Measurements from ENCODE around the gene RAD23A.
A peak's percentile ranks its signal among the peaks of the same experiment; 100 is the strongest.

Gene RAD23A

GRCh38 chr19:12967907-12968306 lies 22.2 kb downstream of the RAD23A start:
- Mint-ChIP-seq H3K27ac (no peak overlapping the region), H3K36me3 (ENCODE audit: low read depth) (no peaks in the 10 kb centered on the region), H3K4me1 (no peaks in the 10 kb centered on the region), H3K27me3 (ENCODE audit: low read depth) (peaks cover 8% of the 10 kb centered on the region), H3K9me3 (no peaks in the 10 kb centered on the region), H3K4me3 (no peak overlapping the region)
- TF ChIP-seq CTCF (IDR thresholded peaks at IDR 0.05; ENCODE audit: unreplicated experiment in 3 of 3), result no peak

- Mint-ChIP-seq H3K27me3 (ENCODE audit: low read depth) (peaks cover 11% of the 10 kb centered on the region), H3K36me3 (ENCODE audit: low read depth) (no peaks in the 10 kb centered on the region), H3K27ac (peak within 1 kb of the TSS in 1 of 3 experiments; percentile 34), H3K4me3 (no peak within 1 kb of the TSS), H3K9me3 (no peaks in the 10 kb centered on the region), H3K4me1 (no peaks in the 10 kb centered on the region)
- no peak for TF ChIP-seq CTCF (IDR thresholded peaks at IDR 0.05; ENCODE audit: unreplicated experiment in 3 of 3)
Measured at GRCh38 chr19:12969292-12969988, 23.8 kb downstream of the RAD23A start, which contains the start of gene DAND5. Gene DAND5 (plus strand): TSS chr19:12969576. CDS start chr19:12969661, 85 bp downstream.

- Mint-ChIP-seq H3K9me3 (no peaks in the 10 kb centered on the region), H3K27ac (peak overlapping the region in 1 of 3 experiments; percentile 34), H3K4me3 (no peak overlapping the region), H3K4me1 (no peaks in the 10 kb centered on the region), H3K36me3 (ENCODE audit: low read depth) (no peaks in the 10 kb centered on the region), H3K27me3 (ENCODE audit: low read depth) (peaks cover 12% of the 10 kb centered on the region)
- TF ChIP-seq CTCF (IDR thresholded peaks at IDR 0.05; ENCODE audit: unreplicated experiment in 3 of 3), result no peak
Measured at GRCh38 chr19:12970070-12970820, 24.6 kb downstream of the RAD23A start.

GRCh38 chr19:12973236-12973635 lies 27.6 kb downstream of the RAD23A start:
- no peaks in the 10 kb centered on the region for H3K9me3 Mint-ChIP-seq
- H3K36me3 Mint-ChIP-seq (ENCODE audit: low read depth), result no peaks in the 10 kb centered on the region
- H3K27me3 Mint-ChIP-seq (ENCODE audit: low read depth), result peaks cover 22% of the 10 kb centered on the region
- TF ChIP-seq CTCF (IDR thresholded peaks at IDR 0.05; ENCODE audit: unreplicated experiment in 3 of 3), result no peak
- H3K4me1 Mint-ChIP-seq, result no peaks in the 10 kb centered on the region
- H3K4me3 Mint-ChIP-seq, result no peak overlapping the region
- no peak overlapping the region for H3K27ac Mint-ChIP-seq

GRCh38 chr19:12974301-12975220 lies 28.9 kb downstream of the RAD23A start:
- no peaks in the 10 kb centered on the region for H3K36me3 Mint-ChIP-seq (ENCODE audit: low read depth)
- H3K4me3 Mint-ChIP-seq, result no peak overlapping the region
- no peak overlapping the region for H3K27ac Mint-ChIP-seq
- no peak for TF ChIP-seq CTCF (IDR thresholded peaks at IDR 0.05; ENCODE audit: unreplicated experiment in 3 of 3)
- H3K9me3 Mint-ChIP-seq, result no peaks in the 10 kb centered on the region
- H3K4me1 Mint-ChIP-seq, result no peaks in the 10 kb centered on the region
- peaks cover 27% of the 10 kb centered on the region for H3K27me3 Mint-ChIP-seq (ENCODE audit: low read depth)

Data from nephron (organoid).